ENCODE measurements around the gene DHRS11.

- TF ChIP-seq CTCF (IDR thresholded peaks at IDR 0.05; ENCODE audit: poor library complexity, severe bottlenecking), result no peak
- TF ChIP-seq EZH2 (IDR thresholded peaks at IDR 0.05; ENCODE audit: borderline replicate concordance, insufficient read depth, low read length, poor library complexity, severe bottlenecking), result no peak
Measured at GRCh38 chr17:36542755-36543154, 48.9 kb upstream of the DHRS11 start.
